ENCODE results near the gene CNGB1.

Gene CNGB1

GRCh38 chr16:57972306-57972705 is 1.4 kb upstream of the CNGB1 start:
- Histone ChIP-seq H3K4me1 (ENCODE audit: insufficient read depth, low read length, severe bottlenecking) (no peaks in the 10 kb centered on the region), H3K4me3 (ENCODE audit: low read depth, low read length, poor library complexity, severe bottlenecking) (no peak overlapping the region), H3K79me2 (ENCODE audit: insufficient read depth, low read length) (no peaks in the 10 kb centered on the region), H3K9me3 (ENCODE audit: low read length) (no peaks in the 10 kb centered on the region), H3K9me2 (ENCODE audit: low read depth, low read length) (no peaks in the 10 kb centered on the region), H3K27me3 (ENCODE audit: insufficient read depth, low read length) (no peaks in the 10 kb centered on the region), H3K27ac (ENCODE audit: low read depth, low read length, poor library complexity, severe bottlenecking) (no peak overlapping the region), H3F3A (ENCODE audit: insufficient read depth, low read length) (no peaks in the 10 kb centered on the region), H4K20me1 (ENCODE audit: insufficient read depth, low read length) (no peaks in the 10 kb centered on the region), H3K36me3 (ENCODE audit: insufficient read depth, low read length) (no peaks in the 10 kb centered on the region), H3K4me2 (ENCODE audit: low read length) (no peak overlapping the region), H2AFZ (ENCODE audit: low read length) (no peak overlapping the region), H3K9ac (ENCODE audit: low read length) (no peak overlapping the region)
- TF ChIP-seq CTCF (IDR thresholded peaks at IDR 0.05; ENCODE audit: low read length), result no peak
- TF ChIP-seq EZH2 (IDR thresholded peaks at IDR 0.05; ENCODE audit: borderline replicate concordance, low read length), result no peak

GRCh38 chr16:57971848-57972247 is 920 bp upstream of the CNGB1 start:
- no peak overlapping the region for H3K4me2 ChIP-seq (ENCODE audit: low read length)
- H3K4me3 ChIP-seq (ENCODE audit: low read depth, low read length, poor library complexity, severe bottlenecking), result no peak overlapping the region
- H3K27me3 ChIP-seq (ENCODE audit: insufficient read depth, low read length), result no peaks in the 10 kb centered on the region
- no peaks in the 10 kb centered on the region for H4K20me1 ChIP-seq (ENCODE audit: insufficient read depth, low read length)
- no peaks in the 10 kb centered on the region for H3K4me1 ChIP-seq (ENCODE audit: insufficient read depth, low read length, severe bottlenecking)
- no peak overlapping the region for H2AFZ ChIP-seq (ENCODE audit: low read length)
- no peaks in the 10 kb centered on the region for H3F3A ChIP-seq (ENCODE audit: insufficient read depth, low read length)
- no peak overlapping the region for H3K27ac ChIP-seq (ENCODE audit: low read depth, low read length, poor library complexity, severe bottlenecking)
- no peaks in the 10 kb centered on the region for H3K9me2 ChIP-seq (ENCODE audit: low read depth, low read length)
- TF ChIP-seq CTCF (IDR thresholded peaks at IDR 0.05; ENCODE audit: low read length) (no peak), EZH2 (IDR thresholded peaks at IDR 0.05; ENCODE audit: borderline replicate concordance, low read length) (no peak)
- H3K36me3 ChIP-seq (ENCODE audit: insufficient read depth, low read length), result no peaks in the 10 kb centered on the region
- H3K9me3 ChIP-seq (ENCODE audit: low read length), result no peaks in the 10 kb centered on the region
- H3K9ac ChIP-seq (ENCODE audit: low read length), result no peak overlapping the region
- no peaks in the 10 kb centered on the region for H3K79me2 ChIP-seq (ENCODE audit: insufficient read depth, low read length)

GRCh38 chr16:57970319-57970718 is 609 bp downstream of the CNGB1 start:
- Histone ChIP-seq H3K27ac (ENCODE audit: low read depth, low read length, poor library complexity, severe bottlenecking) (no peak overlapping the region), H3K27me3 (ENCODE audit: insufficient read depth, low read length) (no peaks in the 10 kb centered on the region), H3K4me2 (ENCODE audit: low read length) (no peak overlapping the region), H3K36me3 (ENCODE audit: insufficient read depth, low read length) (no peaks in the 10 kb centered on the region), H3K9me2 (ENCODE audit: low read depth, low read length) (no peaks in the 10 kb centered on the region), H3K79me2 (ENCODE audit: insufficient read depth, low read length) (no peaks in the 10 kb centered on the region), H3K9ac (ENCODE audit: low read length) (no peak overlapping the region), H3F3A (ENCODE audit: insufficient read depth, low read length) (no peaks in the 10 kb centered on the region), H3K9me3 (ENCODE audit: low read length) (no peaks in the 10 kb centered on the region), H2AFZ (ENCODE audit: low read length) (no peak overlapping the region), H3K4me1 (ENCODE audit: insufficient read depth, low read length, severe bottlenecking) (no peaks in the 10 kb centered on the region), H4K20me1 (ENCODE audit: insufficient read depth, low read length) (no peaks in the 10 kb centered on the region), H3K4me3 (ENCODE audit: low read depth, low read length, poor library complexity, severe bottlenecking) (no peak overlapping the region)
- TF ChIP-seq EZH2 (IDR thresholded peaks at IDR 0.05; ENCODE audit: borderline replicate concordance, low read length), result no peak
- TF ChIP-seq CTCF (IDR thresholded peaks at IDR 0.05; ENCODE audit: low read length), result no peak

Data from OCI-LY1 (cell line).